ENCODE measurements around the gene SMCP. TPM values are rescaled to one million over a fixed set of nuclear protein-coding genes. Genes with fewer than 3 reads are reported as not detected.

SMCP gene
- total RNA-seq, 1 experiment from 2014 or later = not detected

DNA sequence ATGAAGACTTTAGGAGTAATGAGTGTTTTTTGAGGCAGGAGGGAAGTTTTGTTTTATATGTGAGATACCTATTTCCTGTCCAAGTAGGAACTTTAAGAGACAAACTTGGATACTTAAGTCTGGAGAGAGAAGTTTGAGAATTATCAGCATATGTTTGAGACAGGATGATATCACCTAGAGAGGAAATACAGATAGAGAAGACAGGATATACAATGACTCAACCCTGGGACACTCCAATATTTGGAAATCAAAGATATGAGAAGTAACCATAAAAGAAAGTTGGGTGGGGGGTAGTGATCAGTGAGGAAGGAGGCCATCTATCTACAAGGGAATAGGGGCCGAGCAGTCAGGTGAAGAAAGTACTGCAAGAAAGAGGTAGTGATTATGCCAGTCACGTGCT lies 11.8 kb upstream of the SMCP start (continued):
- TF ChIP-seq, protein P1, sequence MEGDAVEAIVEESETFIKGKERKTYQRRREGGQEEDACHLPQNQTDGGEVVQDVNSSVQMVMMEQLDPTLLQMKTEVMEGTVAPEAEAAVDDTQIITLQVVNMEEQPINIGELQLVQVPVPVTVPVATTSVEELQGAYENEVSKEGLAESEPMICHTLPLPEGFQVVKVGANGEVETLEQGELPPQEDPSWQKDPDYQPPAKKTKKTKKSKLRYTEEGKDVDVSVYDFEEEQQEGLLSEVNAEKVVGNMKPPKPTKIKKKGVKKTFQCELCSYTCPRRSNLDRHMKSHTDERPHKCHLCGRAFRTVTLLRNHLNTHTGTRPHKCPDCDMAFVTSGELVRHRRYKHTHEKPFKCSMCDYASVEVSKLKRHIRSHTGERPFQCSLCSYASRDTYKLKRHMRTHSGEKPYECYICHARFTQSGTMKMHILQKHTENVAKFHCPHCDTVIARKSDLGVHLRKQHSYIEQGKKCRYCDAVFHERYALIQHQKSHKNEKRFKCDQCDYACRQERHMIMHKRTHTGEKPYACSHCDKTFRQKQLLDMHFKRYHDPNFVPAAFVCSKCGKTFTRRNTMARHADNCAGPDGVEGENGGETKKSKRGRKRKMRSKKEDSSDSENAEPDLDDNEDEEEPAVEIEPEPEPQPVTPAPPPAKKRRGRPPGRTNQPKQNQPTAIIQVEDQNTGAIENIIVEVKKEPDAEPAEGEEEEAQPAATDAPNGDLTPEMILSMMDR (IDR thresholded peaks at IDR 0.05 in 2 of 3, conservative IDR thresholded peaks at IDR 0.05 in 1 of 3; ENCODE audit: borderline replicate concordance in 1 of 3, insufficient read depth in 1 of 3, low read depth in 2 of 3, low read length in 2 of 3) = no peak
- no peak for TF ChIP-seq ZNF274 (IDR thresholded peaks at IDR 0.05; ENCODE audit: low read depth, low read length)
- no peak for TF ChIP-seq TCF7L2 (IDR thresholded peaks at IDR 0.05; ENCODE audit: borderline replicate concordance, extremely low read depth, insufficient read depth, insufficient read length)
- TF ChIP-seq ELF1 (IDR thresholded peaks at IDR 0.05; ENCODE audit: borderline replicate concordance, low read depth) = no peak
- no peak for TF ChIP-seq ZFX (IDR thresholded peaks at IDR 0.05)
- TF ChIP-seq JUND (IDR thresholded peaks at IDR 0.05) = no peak
- TF ChIP-seq EZH2phosphoT487 (IDR thresholded peaks at IDR 0.05; ENCODE audit: borderline replicate concordance) = no peak

DNA sequence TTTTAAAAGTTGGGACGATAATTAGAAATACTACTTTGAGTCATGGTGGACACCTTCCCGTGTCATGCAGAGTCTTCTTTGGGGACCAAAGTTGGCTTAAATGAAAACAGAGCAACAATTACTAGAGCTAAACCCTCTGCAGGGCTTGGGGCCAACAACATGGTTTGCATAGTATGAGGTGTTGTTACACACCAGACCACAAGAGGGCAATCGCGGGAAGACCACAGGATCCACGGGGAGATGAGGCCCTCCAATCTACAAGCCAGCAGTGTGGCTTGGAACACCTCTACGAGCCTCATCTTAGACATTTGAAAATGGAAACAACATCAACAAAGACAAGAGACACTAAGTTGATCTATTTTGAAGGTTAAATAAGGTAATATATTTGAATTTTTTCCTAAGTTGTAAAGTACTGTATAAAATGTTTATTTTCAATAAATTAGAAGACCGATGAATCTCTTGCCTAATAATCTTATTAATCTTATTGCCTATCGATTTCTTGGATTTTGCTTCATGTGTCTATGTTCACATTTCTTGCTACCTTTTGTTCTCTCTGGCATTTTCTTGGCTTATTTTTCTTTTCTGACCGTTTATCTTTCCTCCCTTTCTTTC lies 8.2 kb upstream of the SMCP start:
- TF ChIP-seq EZH2 (IDR thresholded peaks at IDR 0.05) (no peak), ZNF274 (IDR thresholded peaks at IDR 0.05; ENCODE audit: low read depth, low read length) (no peak), FOSL1 (IDR thresholded peaks at IDR 0.05; ENCODE audit: low read depth) (no peak), EZH2phosphoT487 (IDR thresholded peaks at IDR 0.05; ENCODE audit: borderline replicate concordance) (no peak), EGR1 (IDR thresholded peaks at IDR 0.05; ENCODE audit: low read depth) (no peak), RAD21 (IDR thresholded peaks at IDR 0.05; ENCODE audit: low read depth) (peak; percentile 55), CBX3 (IDR thresholded peaks at IDR 0.05; ENCODE audit: low read depth) (no peak)
- TF ChIP-seq, protein P1 (IDR thresholded peaks at IDR 0.05 in 2 of 3, conservative IDR thresholded peaks at IDR 0.05 in 1 of 3; ENCODE audit: borderline replicate concordance in 1 of 3, insufficient read depth in 1 of 3, low read depth in 2 of 3, low read length in 2 of 3) = peak; percentile 73 to 81 (median 80)
- H3K27ac ChIP-seq (ENCODE audit: low read depth, low read length) = no peak overlapping the region
- H3K4me1 ChIP-seq (ENCODE audit: control insufficient read depth in 1 of 2, insufficient read depth in 2 of 2, low read length in 2 of 2) = no peaks in the 10 kb centered on the region
- H2AFZ ChIP-seq (ENCODE audit: low read depth, low read length, poor library complexity, severe bottlenecking) = peak overlapping the region; percentile 84
- ChIA-PET POLR2A (no interaction called here), RAD21 (ENCODE audit: low non-redundant PET in 1 of 2, low total read pairs in 2 of 2, uncharacterized antibody in 2 of 2, unreplicated experiment in 2 of 2) (interaction anchor here in 1 of 2 experiments (1.6 kb wide), 1 partner anchor 323 kb away, joined by 4 read pairs; no protein-coding TSS in a partner anchor), CTCF (interaction anchor here (0.6 to 6.0 kb wide), 16 partner anchors 13 to 419 kb away, joined by 3 to 94 read pairs (median 4); no protein-coding TSS in a partner anchor)
- no peak overlapping the region for H3K9ac ChIP-seq (ENCODE audit: low read length)
- no peak overlapping the region for H3K4me3 ChIP-seq (replicated peaks in 1 of 2; ENCODE audit: low read depth in 1 of 2, low read length in 2 of 2)
- H3K9me3 ChIP-seq (ENCODE audit: control insufficient read depth in 1 of 2, insufficient read depth in 1 of 2, low read depth in 1 of 2, low read length in 2 of 2) = no peaks in the 10 kb centered on the region
- no peaks in the 10 kb centered on the region for H3K9me2 ChIP-seq (ENCODE audit: insufficient read depth)
- H3K27me3 ChIP-seq (ENCODE audit: insufficient read depth, low read length) = peaks cover 5% of the 10 kb centered on the region; the same call in 1 of the 2 replicates
- no TSS peak for BruUV-seq (replicated peaks)
- ATAC-seq = peak; percentile 82
- H3K79me2 ChIP-seq (ENCODE audit: insufficient read depth, low read length) = no peaks in the 10 kb centered on the region
- peak; percentile 61 for DNase-seq (ENCODE audit: low read depth, low spot score)
- intact Hi-C loops (cut with micrococcal nuclease) = loop anchor here (1.0 to 5.0 kb wide), 4 partner anchors 162 to 409 kb away; partner anchors contain the start of gene SPRR1B
- H3K4me2 ChIP-seq (ENCODE audit: low read length) = no peak overlapping the region
- H3K36me3 ChIP-seq (ENCODE audit: control insufficient read depth in 1 of 2, insufficient read depth in 2 of 2, low read length in 2 of 2) = no peaks in the 10 kb centered on the region
- H4K20me1 ChIP-seq (ENCODE audit: insufficient read depth) = no peaks in the 10 kb centered on the region; the same call in 1 of the 2 replicates

Data from HCT116 (cell line).